HepG2 (cell line): ENCODE data around the gene MASP2. TPM values are rescaled to one million over a fixed set of nuclear protein-coding genes. Genes with fewer than 3 reads are reported as not detected.

Experiments used
- AGO1 ChIP-seq: fragments of 200-400 bp; formaldehyde crosslinking; IDR thresholded peaks from 2 replicates; pipeline ENCODE4 v1.6.1; 2017; ENCODE audit warnings: mild to moderate bottlenecking, low read depth, low read length, moderate library complexity; ENCODE audit not compliant: poor library complexity, severe bottlenecking
- FOXJ3 ChIP-seq: sonication (generic); formaldehyde crosslinking; IDR thresholded peaks from 2 replicates; pipeline ENCODE4 v1.4.0; 2020; ENCODE audit warnings: missing genetic modification reagents, mild to moderate bottlenecking, borderline replicate concordance
- GMEB2 ChIP-seq: IDR thresholded peaks from 2 replicates; pipeline ENCODE4 v1.6.1; 2016; ENCODE audit warnings: missing biosample characterization, missing genetic modification reagents, low read depth
- HIVEP1 ChIP-seq: sonication (generic); formaldehyde crosslinking; IDR thresholded peaks from 2 replicates; pipeline ENCODE4 v1.4.0; 2020; ENCODE audit warnings: mild to moderate bottlenecking, missing genetic modification reagents
- HNRNPL ChIP-seq: fragments of 200-400 bp; formaldehyde crosslinking; IDR thresholded peaks from 2 replicates; pipeline ENCODE4 v1.6.1; 2017; ENCODE audit warnings: mild to moderate bottlenecking, low read depth, low read length
- HOXA9 ChIP-seq: sonication (generic); formaldehyde crosslinking; IDR thresholded peaks from 2 replicates; pipeline ENCODE4 v1.8.1; 2022; ENCODE audit warnings: missing genetic modification reagents, mild to moderate bottlenecking, moderate library complexity, borderline replicate concordance
- KDM2A ChIP-seq: sonication (generic); formaldehyde crosslinking; IDR thresholded peaks from 2 replicates; pipeline ENCODE4 v1.4.0; 2020; ENCODE audit warnings: low read depth, missing genetic modification reagents, borderline replicate concordance
- MATR3 ChIP-seq: sonication (generic); formaldehyde crosslinking; IDR thresholded peaks from 2 replicates; pipeline ENCODE4 v1.4.0; 2020; ENCODE audit warnings: missing genetic modification reagents
- NFKB2 ChIP-seq: sonication (generic); formaldehyde crosslinking; IDR thresholded peaks from 2 replicates; pipeline ENCODE4 v1.4.0; 2020; ENCODE audit warnings: missing genetic modification reagents, borderline replicate concordance
- RXRB ChIP-seq: IDR thresholded peaks from 2 replicates; pipeline ENCODE4 v1.6.1; 2016; ENCODE audit warnings: borderline replicate concordance, missing genetic modification reagents, missing compliant biosample characterization
- SKI ChIP-seq: fragments of 450-650 bp; IDR thresholded peaks from one replicate; pipeline ENCODE4 v1.6.1; 2018; ENCODE audit warnings: mild to moderate bottlenecking; ENCODE audit not compliant: partially characterized antibody
- SMC3 ChIP-seq: IDR thresholded peaks from 2 replicates; pipeline ENCODE4 v1.6.1; 2011; ENCODE audit warnings: low read length, improper control_type of control experiment
- SOX5 ChIP-seq: IDR thresholded peaks from 2 replicates; pipeline ENCODE4 v1.6.1; 2016; ENCODE audit warnings: borderline replicate concordance
- TCF7L2 ChIP-seq: IDR thresholded peaks from 2 replicates; pipeline ENCODE4 v1.6.1; 2011; ENCODE audit warnings: mild to moderate bottlenecking, low read depth, low read length, moderate library complexity
- ZBTB4 ChIP-seq: sonication (generic); formaldehyde crosslinking; IDR thresholded peaks from 2 replicates; pipeline ENCODE4 v1.4.0; 2020; ENCODE audit warnings: missing genetic modification reagents, mild to moderate bottlenecking, borderline replicate concordance
- ZNF136 ChIP-seq: sonication (generic); formaldehyde crosslinking; IDR thresholded peaks from 2 replicates; pipeline ENCODE4 v1.8.1; 2022; ENCODE audit warnings: low read depth, mild to moderate bottlenecking, moderate library complexity, missing genetic modification reagents
- ZNF224 ChIP-seq: sonication (generic); formaldehyde crosslinking; IDR thresholded peaks from 2 replicates; pipeline ENCODE4 v1.5.0; 2020; ENCODE audit warnings: mild to moderate bottlenecking, missing genetic modification reagents
- ZNF333 ChIP-seq: sonication (generic); formaldehyde crosslinking; IDR thresholded peaks from 2 replicates; pipeline ENCODE4 v1.4.0; 2020; ENCODE audit warnings: mild to moderate bottlenecking, missing genetic modification reagents, borderline replicate concordance
- ZNF367 ChIP-seq: sonication (generic); formaldehyde crosslinking; IDR thresholded peaks from 2 replicates; pipeline ENCODE4 v1.4.0; 2020; ENCODE audit warnings: missing genetic modification reagents, borderline replicate concordance
- ZNF414 ChIP-seq: sonication (generic); formaldehyde crosslinking; IDR thresholded peaks from 2 replicates; pipeline ENCODE4 v1.5.0; 2020; ENCODE audit warnings: missing genetic modification reagents
- ZNF44 ChIP-seq: sonication (generic); formaldehyde crosslinking; IDR thresholded peaks from 2 replicates; pipeline ENCODE4 v1.5.1; 2020; ENCODE audit warnings: mild to moderate bottlenecking, missing genetic modification reagents
- ZNF530 ChIP-seq: sonication (generic); formaldehyde crosslinking; IDR thresholded peaks from 2 replicates; pipeline ENCODE4 v1.5.0; 2020; ENCODE audit warnings: low read depth, mild to moderate bottlenecking, missing genetic modification reagents
- ZNF580 ChIP-seq: IDR thresholded peaks from 2 replicates; pipeline ENCODE4 v1.6.1; 2016; ENCODE audit warnings: low read depth, borderline replicate concordance
- ZNF746 ChIP-seq: sonication (generic); formaldehyde crosslinking; IDR thresholded peaks from 2 replicates; pipeline ENCODE4 v1.8.0; 2022; ENCODE audit warnings: mild to moderate bottlenecking, missing genetic modification reagents
- ZNF773 ChIP-seq: sonication (generic); formaldehyde crosslinking; IDR thresholded peaks from 2 replicates; pipeline ENCODE4 v1.4.0; 2020; ENCODE audit warnings: missing genetic modification reagents, borderline replicate concordance
- ZNF777 ChIP-seq: sonication (generic); formaldehyde crosslinking; IDR thresholded peaks from 2 replicates; pipeline ENCODE4 v1.4.0; 2020; ENCODE audit warnings: missing genetic modification reagents
- ZNF841 ChIP-seq: sonication (generic); formaldehyde crosslinking; IDR thresholded peaks from 2 replicates; pipeline ENCODE4 v1.8.1; 2023; ENCODE audit warnings: missing genetic modification reagents, borderline replicate concordance
- polyA plus RNA-seq, 8 experiments: library from polyadenylated mRNA; depleted of rRNA in 3 of 8; stranded (reverse) in 7 of 8; unstranded in 1 of 8; fragments of >200 nt; fragmentation: Illumina TruSeq in 4 of 8; extraction: Trizol in 4 of 8; gene quantifications; 2 replicates each; pipeline versions ENCODE4 v1.2.1 to v1.2.3, GENCODE V29; 2011 to 2016; ENCODE audit warnings: low read depth in 4 of 8, missing spikeins in 1 of 8, mixed read lengths in 1 of 8; ENCODE audit not compliant: insufficient read depth in 1 of 8
- total RNA-seq, 5 experiments: library from RNA; depleted of rRNA; stranded (reverse); fragments of >200 nt; fragmentation: Illumina TruSeq; extraction: Trizol; gene quantifications; 2 replicates each; pipeline ENCODE4 v1.2.3, GENCODE V29; 2016; ENCODE audit warnings: low read depth in 1 of 5

Gene MASP2
- total and polyA plus RNA-seq, 2 of the 13 experiments (the other 11 are each of a cell fraction or from before 2014, with no cell fraction given): 7.1 to 11.8 TPM

- peak; percentile 40; the same call in 1 of the 2 replicates for TF ChIP-seq ZNF580 (CRISPR knock-in tag)
- no peak for TF ChIP-seq ZNF746 (CRISPR knock-in tag)
- TF ChIP-seq ZNF777: no peak
- no peak for TF ChIP-seq ZNF136
- TF ChIP-seq SKI: no peak
- TF ChIP-seq GMEB2 (CRISPR knock-in tag): no peak
- no peak for TF ChIP-seq ZNF773
- no peak for TF ChIP-seq HOXA9
- peak; percentile 90 for TF ChIP-seq HNRNPL
- no peak for TF ChIP-seq HIVEP1 (CRISPR knock-in tag)
- TF ChIP-seq ZNF333 (CRISPR knock-in tag): no peak
- peak; percentile 2; the same call in 1 of the 2 replicates for TF ChIP-seq RXRB (CRISPR knock-in tag)
- no peak for TF ChIP-seq TCF7L2
- TF ChIP-seq ZBTB4 (CRISPR knock-in tag): no peak
- TF ChIP-seq SMC3: no peak
- TF ChIP-seq ZNF414 (CRISPR knock-in tag): no peak
- no peak for TF ChIP-seq KDM2A
- TF ChIP-seq NFKB2: no peak
- TF ChIP-seq FOXJ3 (CRISPR knock-in tag): no peak
- TF ChIP-seq ZNF224 (CRISPR knock-in tag): no peak
- no peak for TF ChIP-seq ZNF841 (CRISPR knock-in tag)
- TF ChIP-seq ZNF530 (CRISPR knock-in tag): no peak
- TF ChIP-seq AGO1: peak; percentile 62
- no peak for TF ChIP-seq SOX5
- TF ChIP-seq ZNF44 (CRISPR knock-in tag): no peak
- TF ChIP-seq ZNF367 (CRISPR knock-in tag): no peak
- TF ChIP-seq MATR3 (CRISPR knock-in tag): no peak
These were observed 66.9 kb downstream of the MASP2 start (continued) for GRCh38 chr1:10980094-10980577.
